Panc1 (cell line): ENCODE measurements around the gene SEMA4D.

Source experiments
- CTCF ChIP-seq: fragments of 450-650 bp; IDR thresholded peaks from 2 replicates; pipeline ENCODE4 v1.5.1; 2017; ENCODE audit warnings: mild to moderate bottlenecking
- POLR2AphosphoS5 ChIP-seq: IDR thresholded peaks from 2 replicates; pipeline ENCODE4 v1.6.1; 2012; ENCODE audit warnings: mild to moderate bottlenecking, low read depth, low read length, moderate library complexity
- REST ChIP-seq, 2 experiments: IDR thresholded peaks; 2 replicates each; pipeline ENCODE4 v1.6.1; 2011 to 2012; ENCODE audit warnings: low read depth in 2 of 2, control low read depth in 1 of 2, low read length in 1 of 2, mild to moderate bottlenecking in 1 of 2, moderate library complexity in 1 of 2; ENCODE audit not compliant: insufficient read depth in 1 of 2
- TCF7L2 ChIP-seq: IDR thresholded peaks from 2 replicates; pipeline ENCODE4 v1.6.1; 2011; ENCODE audit warnings: mild to moderate bottlenecking, low read depth, low read length, inconsistent platforms

DNA sequence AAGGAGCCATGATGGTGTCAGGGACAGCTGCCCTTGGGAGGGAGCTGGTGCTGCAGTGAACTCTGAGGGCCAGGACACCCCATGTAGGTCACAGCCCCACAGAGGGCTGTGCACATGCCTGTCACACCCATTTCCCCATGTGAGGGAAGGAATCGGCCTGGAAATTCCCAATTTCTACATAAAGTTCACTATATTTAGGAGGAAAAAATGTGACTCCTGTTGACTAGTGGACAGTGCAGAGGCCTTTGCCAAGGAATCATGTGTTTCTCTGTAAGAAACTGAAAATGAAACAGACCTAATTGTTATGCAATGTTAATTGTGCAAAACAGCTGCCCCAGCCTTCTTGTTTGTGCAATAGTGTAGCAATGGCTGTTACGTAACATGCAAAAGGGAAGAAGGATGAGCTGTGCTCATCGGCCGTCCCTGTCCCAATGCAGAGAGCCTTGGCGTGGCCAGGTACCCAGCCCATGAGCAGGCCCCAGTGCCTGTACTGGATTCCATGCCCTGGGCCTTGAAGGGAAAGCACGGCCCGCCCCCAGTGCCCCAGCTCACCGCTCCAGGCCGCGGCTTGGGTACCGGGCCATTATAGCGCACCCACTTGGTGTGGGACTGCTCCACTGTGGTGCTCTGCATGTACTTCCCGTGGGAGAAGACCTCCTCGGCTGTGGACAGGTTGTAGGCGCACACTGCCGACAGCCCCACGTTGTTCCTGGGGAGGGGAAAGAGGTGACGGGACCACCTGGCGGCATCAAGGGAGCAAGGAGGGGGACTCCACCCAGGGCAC is 109.6 kb downstream of the SEMA4D start:
- TF ChIP-seq CTCF (no peak), POLR2AphosphoS5 (no peak), REST (IDR thresholded peaks at IDR 0.05; ENCODE audit: insufficient read depth in 1 of 2, low read depth in 2 of 2, low read length in 1 of 2) (no peak), TCF7L2 (no peak)
